Gastroesophageal sphincter (tissue), 4 donors: ENCODE data around the gene A4GALT. TPM values are rescaled to one million over a fixed set of nuclear protein-coding genes. Genes with fewer than 3 reads are reported as not detected.

Experiments
- ATAC-seq: fragments of 150-250 bp; one replicate; pipeline ENCODE4 v1.9.1; 2016; ENCODE audit warnings: mild to moderate bottlenecking, moderate library complexity
- H3K27ac ChIP-seq, 4 donors: fragments of 200-600 bp; sonication (generic) in 3 of 4; 1 replicate in 3 of 4; 2 replicates in 1 of 4; pipeline ENCODE4 v1.5.1; 2016 to 2019
- H3K27me3 ChIP-seq: fragments of 200-600 bp; sonication (generic); one replicate; pipeline ENCODE4 v1.5.1; 2019
- H3K36me3 ChIP-seq, 2 donors: fragments of 200-600 bp; sonication (generic); one replicate each; pipeline ENCODE4 v1.5.1; 2019; ENCODE audit warnings: control low read depth in 1 of 2
- H3K4me1 ChIP-seq, 3 donors: fragments of 200-600 bp; sonication (generic); 1 replicate in 2 of 3; 2 replicates in 1 of 3; pipeline ENCODE4 v1.5.1; 2016 to 2019; ENCODE audit warnings: control low read depth in 2 of 3
- H3K4me3 ChIP-seq, 2 donors: fragments of 200-600 bp; sonication (generic); one replicate each; pipeline ENCODE4 v1.5.1; 2019; ENCODE audit warnings: mild to moderate bottlenecking in 1 of 2, moderate library complexity in 1 of 2
- H3K9me3 ChIP-seq, 3 donors: fragments of 200-600 bp; sonication (generic); one replicate each; pipeline ENCODE4 v1.5.1; 2017 to 2019; ENCODE audit warnings: control low read depth in 2 of 3
- EP300 ChIP-seq: sonication (generic); formaldehyde crosslinking; IDR thresholded peaks from one replicate; pipeline ENCODE4 v1.6.1; 2017; ENCODE audit warnings: antibody characterized with exemption, mild to moderate bottlenecking
- POLR2A ChIP-seq, 2 donors: fragments of 450-650 bp; IDR thresholded peaks; one replicate each; pipeline ENCODE4 v1.6.1; 2017; ENCODE audit warnings: antibody characterized with exemption in 2 of 2, mild to moderate bottlenecking in 2 of 2, moderate library complexity in 1 of 2
- POLR2AphosphoS5 ChIP-seq: sonication (generic); formaldehyde crosslinking; IDR thresholded peaks from one replicate; pipeline ENCODE4 v1.6.1; 2017; ENCODE audit warnings: antibody characterized with exemption
- WGBS, 2 donors: methylation state at CpG; one replicate each; pipeline ENCODE4 v1.1.5; 2018; ENCODE audit warnings: low coverage in 1 of 2; 5-methylcytosine and 5-hydroxymethylcytosine counted together
- total RNA-seq, 4 donors: library from RNA; depleted of rRNA; stranded (reverse); fragments of >200 nt; gene quantifications; one replicate each; pipeline ENCODE4 v1.1.0, GENCODE V29; 2016
- TF ChIP-seq, protein P1 (sequence below), 4 experiments: fragments of 200-600 bp in 2 of 4; fragments of 450-650 bp in 2 of 4; sonication (generic) in 1 of 4; IDR thresholded peaks; one replicate each; pipeline ENCODE4 v1.5.1; 2017 to 2019; ENCODE audit warnings: antibody characterized with exemption in 4 of 4, mild to moderate bottlenecking in 2 of 4, moderate library complexity in 2 of 4

Gene A4GALT
- total RNA-seq, 4 donors from 2014 or later = 36.9 to 70.9 (median 55.3) TPM

DNA sequence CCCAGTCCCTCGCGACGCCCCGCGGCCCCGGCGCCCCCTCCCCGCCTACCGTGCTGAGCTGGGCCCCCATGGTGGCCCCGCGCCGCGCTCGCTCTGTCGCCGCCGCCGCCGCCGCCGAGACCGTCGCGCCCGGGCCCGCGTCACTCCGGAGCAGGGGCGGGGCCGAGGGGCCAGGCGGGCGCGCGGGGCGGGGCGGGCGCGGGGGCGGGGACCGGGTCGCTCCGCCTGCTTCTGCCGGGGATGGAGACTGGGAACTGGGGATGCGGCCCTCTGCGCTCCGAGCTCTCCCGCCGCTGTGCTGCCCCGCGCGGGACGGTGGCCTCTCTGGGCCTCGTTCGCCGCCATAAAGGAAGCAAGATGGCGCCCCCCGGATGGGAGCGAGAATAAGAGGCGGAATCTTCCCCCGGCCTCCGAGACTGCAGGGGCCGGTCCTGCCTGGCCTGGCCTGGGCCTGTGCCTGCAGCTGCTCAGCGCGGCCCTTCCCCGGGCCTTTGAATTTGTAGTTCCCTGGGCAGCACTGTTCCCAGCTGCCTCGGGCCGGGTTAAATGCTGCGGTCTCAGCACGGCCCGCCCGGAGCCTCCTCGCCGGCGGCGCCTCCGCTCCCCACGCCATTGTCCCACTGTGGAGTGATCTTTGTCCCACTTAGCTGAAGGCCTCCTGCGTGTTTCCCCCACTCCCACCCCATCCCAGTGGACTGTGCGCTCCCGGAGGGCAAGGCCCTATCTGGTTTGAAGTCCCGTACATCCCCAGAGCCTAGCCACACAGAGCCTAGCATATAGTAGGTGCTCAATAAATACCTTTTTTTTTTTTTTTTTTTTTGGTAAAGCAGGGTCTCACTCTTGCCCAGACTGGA, 71.2 kb downstream of the A4GALT start, which contains the start of gene CYB5R3:
Gene CYB5R3 (minus strand): TSS at position 147 of the 854 bp plus-strand sequence. CDS start 77 bp downstream, at position 70.
- ATAC-seq = peak; percentile 91
- Histone ChIP-seq H3K36me3 (no peaks in the 10 kb centered on the region), H3K4me3 (peak within 1 kb of the TSS; percentile 78 to 87), H3K27me3 (no peaks in the 10 kb centered on the region), H3K9me3 (no peaks in the 10 kb centered on the region), H3K4me1 (peaks cover 0 to 46% (median 39%) of the 10 kb centered on the region in 3 donors), H3K27ac (peak within 1 kb of the TSS; percentile 84 to 94 (median 92))
- WGBS, 2 donors = 77% methylated on average over 3 of the region's 81 CpGs; no CpG with 5 or more reads in 1 of the 2 donors
- TF ChIP-seq EP300 (no peak), POLR2AphosphoS5 (peak; percentile 37), POLR2A (IDR thresholded peaks at IDR 0.05) (peak in 1 of 2 donors; percentile 24)
- TF ChIP-seq, protein P1, sequence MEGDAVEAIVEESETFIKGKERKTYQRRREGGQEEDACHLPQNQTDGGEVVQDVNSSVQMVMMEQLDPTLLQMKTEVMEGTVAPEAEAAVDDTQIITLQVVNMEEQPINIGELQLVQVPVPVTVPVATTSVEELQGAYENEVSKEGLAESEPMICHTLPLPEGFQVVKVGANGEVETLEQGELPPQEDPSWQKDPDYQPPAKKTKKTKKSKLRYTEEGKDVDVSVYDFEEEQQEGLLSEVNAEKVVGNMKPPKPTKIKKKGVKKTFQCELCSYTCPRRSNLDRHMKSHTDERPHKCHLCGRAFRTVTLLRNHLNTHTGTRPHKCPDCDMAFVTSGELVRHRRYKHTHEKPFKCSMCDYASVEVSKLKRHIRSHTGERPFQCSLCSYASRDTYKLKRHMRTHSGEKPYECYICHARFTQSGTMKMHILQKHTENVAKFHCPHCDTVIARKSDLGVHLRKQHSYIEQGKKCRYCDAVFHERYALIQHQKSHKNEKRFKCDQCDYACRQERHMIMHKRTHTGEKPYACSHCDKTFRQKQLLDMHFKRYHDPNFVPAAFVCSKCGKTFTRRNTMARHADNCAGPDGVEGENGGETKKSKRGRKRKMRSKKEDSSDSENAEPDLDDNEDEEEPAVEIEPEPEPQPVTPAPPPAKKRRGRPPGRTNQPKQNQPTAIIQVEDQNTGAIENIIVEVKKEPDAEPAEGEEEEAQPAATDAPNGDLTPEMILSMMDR (IDR thresholded peaks at IDR 0.05) = peak in 1 of 4 experiments; percentile 44

GRCh38 chr22:42648368-42649245, 72.1 kb downstream of the A4GALT start:
- Histone ChIP-seq H3K36me3 (no peaks in the 10 kb centered on the region), H3K9me3 (no peaks in the 10 kb centered on the region), H3K4me3 (peak overlapping the region; percentile 78 to 87), H3K4me1 (peaks cover 0 to 54% (median 48%) of the 10 kb centered on the region in 3 donors), H3K27me3 (no peaks in the 10 kb centered on the region), H3K27ac (peak overlapping the region; percentile 84 to 94 (median 92))
- WGBS, 2 donors = 0 to 3% methylated on average over 4 to 6 of the region's 49 CpGs
- TF ChIP-seq POLR2AphosphoS5 = peak; percentile 38
- TF ChIP-seq EP300 = no peak
- peak; percentile 19 to 34 for TF ChIP-seq POLR2A (IDR thresholded peaks at IDR 0.05)
- peak; percentile 79 for ATAC-seq

- WGBS, 2 donors = 50% methylated on average over 1 of the region's 4 CpGs; no CpG with 5 or more reads in 1 of the 2 donors
- Histone ChIP-seq H3K27me3 (no peaks in the 10 kb centered on the region), H3K4me1 (peaks cover 0 to 60% (median 54%) of the 10 kb centered on the region in 3 donors), H3K4me3 (peak overlapping the region; percentile 78 to 87), H3K36me3 (no peaks in the 10 kb centered on the region), H3K9me3 (no peaks in the 10 kb centered on the region), H3K27ac (peak overlapping the region in 3 of 4 donors; percentile 92 to 94 (median 93))
- TF ChIP-seq, protein P1 (IDR thresholded peaks at IDR 0.05) = no peak
- TF ChIP-seq POLR2A (IDR thresholded peaks at IDR 0.05) (no peak), POLR2AphosphoS5 (no peak), EP300 (no peak)
- no peak for ATAC-seq
Measured at GRCh38 chr22:42648017-42648367, 72.7 kb downstream of the A4GALT start.

GRCh38 chr22:42646569-42647525, 73.8 kb downstream of the A4GALT start:
- Histone ChIP-seq H3K9me3 (no peaks in the 10 kb centered on the region), H3K4me3 (peak overlapping the region; percentile 0 to 87), H3K4me1 (peaks cover 0 to 72% (median 54%) of the 10 kb centered on the region in 3 donors), H3K27me3 (no peaks in the 10 kb centered on the region), H3K36me3 (no peaks in the 10 kb centered on the region), H3K27ac (peak overlapping the region; percentile 4 to 93 (median 90))
- 20% methylated on average over 2 of the region's 16 CpGs; no CpG with 5 or more reads in 1 of the 2 donors for WGBS, 2 donors
- no peak for ATAC-seq
- TF ChIP-seq POLR2AphosphoS5 = peak; percentile 11
- TF ChIP-seq, protein P1 (IDR thresholded peaks at IDR 0.05) = no peak
